ENCODE measurements around the gene SMURF1. TPM values are rescaled to one million over a fixed set of nuclear protein-coding genes. Genes with fewer than 3 reads are reported as not detected.

Gene SMURF1
- total and polyA plus RNA-seq, 2 of the 8 experiments (the other 6 are each of a cell fraction or from before 2014, with no cell fraction given), result 9.6 to 24.5 TPM

GRCh38 chr7:99076615-99077014 lies 67.3 kb downstream of the SMURF1 start (continued):
- TF ChIP-seq CHD7 (IDR thresholded peaks at IDR 0.05; ENCODE audit: insufficient replicate concordance, low read length) (no peak), RXRA (IDR thresholded peaks at IDR 0.05; ENCODE audit: insufficient read depth, low read depth, low read length) (no peak), CBX5 (IDR thresholded peaks at IDR 0.05; ENCODE audit: low read depth, low read length) (no peak), SUZ12 (IDR thresholded peaks at IDR 0.05; ENCODE audit: low read length) (no peak), SIX5 (IDR thresholded peaks at IDR 0.05; ENCODE audit: low read depth, low read length) (no peak), POLR2AphosphoS5 (IDR thresholded peaks at IDR 0.05; ENCODE audit: low read depth, low read length) (no peak), SRF (IDR thresholded peaks at IDR 0.05; ENCODE audit: low read depth, low read length) (no peak), SIRT6 (IDR thresholded peaks at IDR 0.05; ENCODE audit: low read length) (no peak), KDM4A (IDR thresholded peaks at IDR 0.05; ENCODE audit: low read depth, low read length, severe bottlenecking) (no peak), BRCA1 (IDR thresholded peaks at IDR 0.05; ENCODE audit: low read depth, low read length) (no peak), NRF1 (IDR thresholded peaks at IDR 0.05; ENCODE audit: low read depth, low read length) (no peak)

All from H1 (cell line).